Parathyroid adenoma (tissue), 2 donors: ENCODE results near the gene CCSER2.

Experiments used
- H2AFZ ChIP-seq: fragments of 300-600 bp; sonication (generic); one replicate; pipeline ENCODE4 v1.7.0; 2017; ENCODE audit warnings: antibody characterized with exemption, mild to moderate bottlenecking
- H3K27ac ChIP-seq: fragments of 300-600 bp; sonication (generic); one replicate; pipeline ENCODE4 v1.7.0; 2017
- H3K27me3 ChIP-seq: fragments of 300-600 bp; sonication (generic); one replicate; pipeline ENCODE4 v1.7.0; 2017; ENCODE audit warnings: low read length; ENCODE audit not compliant: control insufficient read depth, insufficient read depth
- H3K36me3 ChIP-seq: fragments of 300-600 bp; sonication (generic); one replicate; pipeline ENCODE4 v1.7.0; 2017; ENCODE audit warnings: low read length; ENCODE audit not compliant: control insufficient read depth, insufficient read depth
- H3K4me1 ChIP-seq: fragments of 300-600 bp; sonication (generic); one replicate; pipeline ENCODE4 v1.7.0; 2017; ENCODE audit warnings: control low read depth
- H3K4me2 ChIP-seq: fragments of 300-600 bp; sonication (generic); one replicate; pipeline ENCODE4 v1.7.0; 2017; ENCODE audit warnings: low read length
- H3K4me3 ChIP-seq: fragments of 300-600 bp; sonication (generic); one replicate; pipeline ENCODE4 v1.7.0; 2017; ENCODE audit warnings: low read depth, low read length
- H3K79me2 ChIP-seq: fragments of 300-600 bp; sonication (generic); one replicate; pipeline ENCODE4 v1.7.0; 2017; ENCODE audit warnings: control low read depth
- H3K9ac ChIP-seq: fragments of 300-600 bp; sonication (generic); one replicate; pipeline ENCODE4 v1.7.0; 2017; ENCODE audit warnings: mild to moderate bottlenecking
- H3K9me3 ChIP-seq: fragments of 300-600 bp; sonication (generic); one replicate; pipeline ENCODE4 v1.7.0; 2017; ENCODE audit warnings: low read length; ENCODE audit not compliant: control insufficient read depth
- CTCF ChIP-seq: fragments of 300-600 bp; sonication (generic); IDR thresholded peaks from one replicate; pipeline ENCODE4 v1.7.0; 2017; ENCODE audit warnings: antibody characterized with exemption, mild to moderate bottlenecking
- donor health status: primary hyperparathyroidism.

Gene CCSER2

GRCh38 chr10:84531396-84531795 is 203.0 kb downstream of the CCSER2 start:
- no peaks in the 10 kb centered on the region for H3K79me2 ChIP-seq
- H3K4me1 ChIP-seq = no peaks in the 10 kb centered on the region
- no peak overlapping the region for H3K27ac ChIP-seq
- H3K9ac ChIP-seq = no peak overlapping the region
- H3K9me3 ChIP-seq = no peaks in the 10 kb centered on the region
- H3K27me3 ChIP-seq = no peaks in the 10 kb centered on the region
- no peak overlapping the region for H3K4me3 ChIP-seq
- no peaks in the 10 kb centered on the region for H3K36me3 ChIP-seq
- H3K4me2 ChIP-seq = no peak overlapping the region
- H2AFZ ChIP-seq = no peak overlapping the region
- no peak for TF ChIP-seq CTCF

- H3K27me3 ChIP-seq = no peaks in the 10 kb centered on the region
- TF ChIP-seq CTCF = no peak
- H3K36me3 ChIP-seq = no peaks in the 10 kb centered on the region
- H3K9ac ChIP-seq = no peak overlapping the region
- H3K4me3 ChIP-seq = no peak overlapping the region
- no peak overlapping the region for H2AFZ ChIP-seq
- H3K27ac ChIP-seq = no peak overlapping the region
- no peaks in the 10 kb centered on the region for H3K9me3 ChIP-seq
- H3K4me2 ChIP-seq = no peak overlapping the region
- peaks cover 2% of the 10 kb centered on the region for H3K4me1 ChIP-seq
- H3K79me2 ChIP-seq = no peaks in the 10 kb centered on the region
Measured at GRCh38 chr10:84534168-84534567, 205.8 kb downstream of the CCSER2 start.

DNA sequence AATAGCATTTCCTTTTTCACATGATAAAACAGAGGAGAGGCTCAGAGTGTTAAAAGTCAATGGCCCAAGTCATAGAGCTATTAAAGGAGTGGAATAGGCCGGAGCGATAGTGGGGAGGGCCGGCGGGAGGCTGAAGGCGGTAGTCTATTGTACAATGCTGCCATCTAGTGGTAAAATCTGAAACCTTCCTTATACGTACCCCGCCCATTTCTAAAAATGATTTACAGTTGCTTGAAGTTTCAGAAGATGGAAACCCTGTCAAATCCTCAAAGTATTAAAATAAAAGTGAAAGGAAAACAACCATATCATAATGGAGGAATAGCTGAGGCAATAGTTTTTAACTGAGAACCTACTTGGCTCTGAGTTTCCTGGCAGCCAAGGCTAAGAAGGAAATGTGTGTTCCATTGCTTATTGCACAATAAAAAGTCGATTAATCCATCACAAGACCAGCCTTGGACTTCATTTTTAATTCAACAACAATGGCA is 209.1 kb downstream of the CCSER2 start:
- H3K9me3 ChIP-seq = no peaks in the 10 kb centered on the region
- no peaks in the 10 kb centered on the region for H3K79me2 ChIP-seq
- no peak overlapping the region for H3K27ac ChIP-seq
- no peak overlapping the region for H3K4me3 ChIP-seq
- no peak overlapping the region for H2AFZ ChIP-seq
- no peaks in the 10 kb centered on the region for H3K36me3 ChIP-seq
- TF ChIP-seq CTCF = peak; percentile 83
- H3K4me2 ChIP-seq = no peak overlapping the region
- peaks cover 4% of the 10 kb centered on the region for H3K27me3 ChIP-seq
- peaks cover 5% of the 10 kb centered on the region for H3K4me1 ChIP-seq
- H3K9ac ChIP-seq = no peak overlapping the region

DNA sequence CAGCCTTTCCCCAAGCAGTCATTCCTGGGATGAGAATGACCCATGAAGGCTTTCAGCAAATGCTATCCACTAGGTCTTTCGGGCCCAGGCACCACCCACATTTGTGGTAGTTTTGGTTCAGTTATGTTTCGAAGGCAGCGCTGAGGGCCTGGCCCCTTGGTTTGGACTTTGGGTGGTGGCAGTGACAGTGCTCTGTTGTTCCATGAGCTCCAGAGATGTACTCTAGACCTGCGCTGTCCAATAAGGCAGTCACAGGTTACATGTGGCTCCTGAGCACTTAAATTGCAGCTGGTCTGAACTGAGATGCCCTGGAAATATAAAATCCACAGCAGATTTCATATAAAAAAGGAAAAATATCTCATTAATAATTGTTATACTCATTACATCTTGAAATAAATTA is 209.6 kb downstream of the CCSER2 start:
- no peak overlapping the region for H3K27ac ChIP-seq
- no peaks in the 10 kb centered on the region for H3K79me2 ChIP-seq
- no peak overlapping the region for H3K9ac ChIP-seq
- H3K9me3 ChIP-seq = no peaks in the 10 kb centered on the region
- H3K4me1 ChIP-seq = peaks cover 5% of the 10 kb centered on the region
- H3K27me3 ChIP-seq = peaks cover 4% of the 10 kb centered on the region
- no peak overlapping the region for H2AFZ ChIP-seq
- no peak for TF ChIP-seq CTCF
- H3K4me3 ChIP-seq = no peak overlapping the region
- no peak overlapping the region for H3K4me2 ChIP-seq
- no peaks in the 10 kb centered on the region for H3K36me3 ChIP-seq

GRCh38 chr10:84539216-84539615 is 210.8 kb downstream of the CCSER2 start:
- Histone ChIP-seq H3K4me3 (no peak overlapping the region), H3K9ac (no peak overlapping the region), H3K27me3 (peaks cover 4% of the 10 kb centered on the region), H3K4me1 (peaks cover 12% of the 10 kb centered on the region), H3K4me2 (no peak overlapping the region), H3K36me3 (no peaks in the 10 kb centered on the region), H3K79me2 (no peaks in the 10 kb centered on the region), H3K27ac (no peak overlapping the region), H2AFZ (no peak overlapping the region), H3K9me3 (no peaks in the 10 kb centered on the region)
- TF ChIP-seq CTCF = no peak
